HG03565 (cell line): Measurements from ENCODE around the gene STK25.
"Not testable (repeated sequence)": the region's sequence is repeated elsewhere in the genome, so short reads cannot be mapped to it uniquely, and the experiment has no call there.

Experiments
- ATAC-seq: cut with Tn5 transposase; IDR thresholded peaks from one replicate; pipeline ENCODE4 v1.9.1; 2021; ENCODE audit warnings: mild to moderate bottlenecking, moderate library complexity; ENCODE audit not compliant: unreplicated experiment

STK25 gene

GRCh38 chr2:241509155-241509784 lies 886 bp upstream of the STK25 start:
- ATAC-seq = no peak

- ATAC-seq = no peak
Measured at GRCh38 chr2:241507430-241508239, 749 bp downstream of the STK25 start.

- no peak for ATAC-seq
Measured at GRCh38 chr2:241506793-241507429, 1.5 kb downstream of the STK25 start.

- ATAC-seq = not testable (repeated sequence)
Measured at GRCh38 chr2:241506317-241506716, 2.1 kb downstream of the STK25 start.

GRCh38 chr2:241505781-241506201 lies 2.6 kb downstream of the STK25 start:
- ATAC-seq = no peak

GRCh38 chr2:241505086-241505780 lies 3.2 kb downstream of the STK25 start:
- no peak for ATAC-seq

- no peak for ATAC-seq
Measured at GRCh38 chr2:241503776-241504392, 4.5 kb downstream of the STK25 start.

- ATAC-seq = no peak
Measured at GRCh38 chr2:241502281-241502680, 6.1 kb downstream of the STK25 start.

GRCh38 chr2:241501551-241501950 lies 6.8 kb downstream of the STK25 start:
- no peak for ATAC-seq

- ATAC-seq = no peak
Measured at GRCh38 chr2:241501099-241501541, 7.3 kb downstream of the STK25 start.

- ATAC-seq = no peak
Measured at GRCh38 chr2:241500431-241500975, 7.9 kb downstream of the STK25 start.

GRCh38 chr2:241500016-241500415 lies 8.4 kb downstream of the STK25 start:
- no peak for ATAC-seq

- ATAC-seq = no peak
Measured at GRCh38 chr2:241499146-241499965, 9.0 kb downstream of the STK25 start.

- ATAC-seq = no peak
Measured at GRCh38 chr2:241498115-241499070, 10.0 kb downstream of the STK25 start.

GRCh38 chr2:241496904-241497877 lies 11.2 kb downstream of the STK25 start:
- ATAC-seq = no peak

- ATAC-seq = no peak
Measured at GRCh38 chr2:241496003-241496707, 12.2 kb downstream of the STK25 start.
